CMK (cell line): ENCODE measurements around the gene KLHL30.

Source experiments
- DNase-seq: peaks from one replicate; pipeline ENCODE4 v3.0.0-alpha.2; 2010; ENCODE audit warnings: low read depth

Gene KLHL30, protein sequence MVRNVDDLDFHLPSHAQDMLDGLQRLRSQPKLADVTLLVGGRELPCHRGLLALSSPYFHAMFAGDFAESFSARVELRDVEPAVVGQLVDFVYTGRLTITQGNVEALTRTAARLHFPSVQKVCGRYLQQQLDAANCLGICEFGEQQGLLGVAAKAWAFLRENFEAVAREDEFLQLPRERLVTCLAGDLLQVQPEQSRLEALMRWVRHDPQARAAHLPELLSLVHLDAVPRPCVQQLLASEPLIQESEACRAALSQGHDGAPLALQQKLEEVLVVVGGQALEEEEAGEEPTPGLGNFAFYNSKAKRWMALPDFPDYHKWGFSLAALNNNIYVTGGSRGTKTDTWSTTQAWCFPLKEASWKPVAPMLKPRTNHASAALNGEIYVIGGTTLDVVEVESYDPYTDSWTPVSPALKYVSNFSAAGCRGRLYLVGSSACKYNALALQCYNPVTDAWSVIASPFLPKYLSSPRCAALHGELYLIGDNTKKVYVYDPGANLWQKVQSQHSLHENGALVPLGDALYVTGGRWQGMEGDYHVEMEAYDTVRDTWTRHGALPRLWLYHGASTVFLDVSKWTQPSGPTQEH

DNA sequence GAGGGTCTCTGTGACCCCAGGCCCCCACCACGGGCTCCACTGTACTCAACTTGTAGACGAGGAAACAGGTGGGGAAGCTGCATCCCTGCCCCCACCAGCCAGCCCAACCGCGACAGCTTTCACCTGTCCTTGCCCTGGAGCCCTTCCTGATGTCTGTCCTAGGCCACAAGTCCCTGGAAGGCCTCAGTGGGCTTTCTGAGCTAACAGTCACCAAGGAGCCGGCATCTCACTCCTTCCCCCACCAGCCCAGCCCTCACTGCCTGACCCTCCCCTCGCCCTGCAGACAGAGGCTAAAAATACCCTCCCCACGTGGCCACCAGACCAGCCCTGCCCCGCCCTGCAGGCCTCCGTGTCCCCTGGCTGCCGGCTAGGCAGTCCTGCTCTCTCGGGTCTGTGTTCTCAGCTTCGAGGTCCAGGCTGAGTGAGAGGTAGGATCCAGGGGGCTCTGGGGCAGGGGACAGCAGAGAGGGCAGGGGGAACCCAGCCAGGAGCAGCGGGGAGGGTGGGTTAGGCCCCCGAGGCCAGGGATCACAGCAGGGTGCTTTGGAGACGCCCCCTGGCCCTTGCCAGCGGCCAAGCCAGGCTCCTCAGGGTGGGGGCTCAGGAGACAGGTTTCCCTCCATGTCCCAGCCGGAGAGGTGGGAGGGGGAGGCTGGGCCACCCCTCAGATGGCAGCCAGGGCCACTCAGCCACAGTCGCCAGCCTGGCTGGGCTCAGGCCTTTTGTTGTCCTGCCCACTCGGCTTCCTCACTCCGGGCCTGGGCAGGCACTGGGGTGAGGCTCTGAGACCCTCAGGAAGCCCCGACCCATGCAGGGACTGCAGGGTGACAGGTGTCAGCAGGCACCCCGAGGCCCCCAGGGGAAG lies at the start of gene KLHL30:
Gene KLHL30, plus strand, starts transcription at position 338 of the 865 bp plus-strand sequence. CDS start 2,087 bp downstream, outside the sequence.
- no peak for DNase-seq

DNA sequence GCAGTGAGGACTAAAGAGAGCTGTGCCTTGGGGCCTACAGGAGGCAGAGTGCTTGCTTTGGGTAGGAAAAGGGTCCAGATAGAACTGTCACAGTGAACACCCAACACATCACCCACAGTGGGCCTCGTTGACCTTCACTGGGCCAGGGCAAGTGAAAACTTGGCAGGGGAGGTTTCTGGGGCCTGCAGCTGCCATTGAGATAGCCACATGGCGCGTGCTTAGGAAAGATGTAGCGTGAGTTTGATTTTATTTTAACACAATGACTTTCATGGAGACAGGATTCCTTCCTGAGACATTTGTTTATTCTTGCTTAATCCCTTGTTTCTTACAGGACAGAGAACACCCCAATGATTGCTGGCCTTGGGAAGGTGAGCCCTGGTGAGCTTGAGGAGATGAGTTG lies 47.6 kb upstream of the KLHL30 start:
- DNase-seq = no peak

- no peak for DNase-seq
Observed at GRCh38 chr2:238091436-238092060, 46.9 kb upstream of the KLHL30 start.

DNA sequence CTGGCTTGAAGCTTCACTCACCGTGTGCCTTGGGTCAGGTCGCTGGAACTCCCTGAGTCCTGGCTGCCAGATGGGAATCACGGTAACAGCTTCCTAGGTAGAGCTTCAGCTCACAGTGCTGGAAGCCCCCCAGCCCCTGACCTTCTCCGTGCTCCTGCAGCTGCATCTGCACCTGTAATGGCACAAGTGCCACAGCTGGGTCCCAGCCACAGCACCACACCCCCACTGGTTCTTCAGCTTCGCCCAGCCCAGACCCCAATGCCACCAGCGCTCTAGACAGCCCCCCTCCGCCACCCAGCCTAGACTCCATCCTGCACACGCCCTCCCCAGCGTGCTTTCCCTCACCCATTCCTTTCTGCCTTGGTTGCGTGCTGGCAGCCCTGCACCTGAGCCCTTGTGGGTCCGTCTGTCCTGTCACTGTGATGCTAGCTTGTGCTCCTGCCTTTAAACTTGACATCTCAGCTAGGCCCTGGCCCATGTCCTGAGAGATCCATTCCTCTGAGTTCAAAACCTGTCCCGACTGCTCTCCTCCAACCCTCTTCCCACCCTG lies 45.9 kb upstream of the KLHL30 start:
- no peak for DNase-seq

DNA sequence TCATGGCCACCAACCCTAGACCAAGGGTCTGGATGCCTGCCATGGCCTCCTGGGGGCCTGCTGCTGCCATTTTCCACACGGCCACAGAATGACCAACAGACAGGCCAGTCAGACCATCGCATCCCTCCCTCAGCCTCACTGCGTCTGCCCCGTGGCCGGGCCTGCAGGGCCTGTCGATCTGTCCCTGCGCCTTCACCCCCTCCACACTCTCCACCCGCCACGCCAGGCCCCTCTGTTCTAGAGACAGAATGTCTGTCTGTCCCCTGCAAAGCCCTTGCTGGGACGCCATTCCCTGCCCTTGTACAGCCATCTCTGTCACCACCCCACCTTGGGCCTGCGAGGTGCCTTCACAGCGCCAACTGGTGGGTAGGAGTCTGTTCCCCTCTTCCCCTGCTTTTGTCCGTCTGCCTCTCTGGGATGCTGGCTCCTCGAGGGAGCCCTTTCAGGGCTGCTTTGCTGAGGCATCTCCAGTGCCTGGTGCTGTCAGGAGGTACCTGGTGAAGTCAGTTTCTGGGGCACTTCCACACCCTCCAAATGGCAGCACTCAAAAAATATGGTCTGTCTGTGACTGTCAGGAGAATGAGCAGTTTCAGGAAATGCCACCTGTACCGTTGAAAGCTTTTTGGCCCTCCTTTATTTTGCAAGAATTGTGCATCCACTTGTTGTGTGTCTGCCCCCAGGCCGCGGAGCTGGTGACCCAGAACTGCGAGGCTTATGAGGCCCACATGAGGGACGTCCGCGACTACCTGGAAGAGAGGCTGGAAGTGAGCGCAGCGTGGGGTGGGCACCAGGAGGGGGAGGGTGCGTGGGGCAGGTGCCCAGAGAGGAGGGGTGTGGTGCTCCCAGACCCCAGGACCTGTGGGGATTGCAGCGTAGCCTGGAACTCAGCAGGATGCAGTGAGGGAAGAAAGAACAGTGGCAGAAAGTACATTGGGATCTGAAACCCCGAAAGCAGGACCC lies 45.0 kb upstream of the KLHL30 start:
- no peak for DNase-seq

GRCh38 chr2:238094438-238095022 lies 43.9 kb upstream of the KLHL30 start:
- DNase-seq = no peak

- no peak for DNase-seq
Observed at GRCh38 chr2:238095143-238095542, 43.3 kb upstream of the KLHL30 start.

- no peak for DNase-seq
Observed at GRCh38 chr2:238096311-238097011, 42.0 kb upstream of the KLHL30 start.

DNA sequence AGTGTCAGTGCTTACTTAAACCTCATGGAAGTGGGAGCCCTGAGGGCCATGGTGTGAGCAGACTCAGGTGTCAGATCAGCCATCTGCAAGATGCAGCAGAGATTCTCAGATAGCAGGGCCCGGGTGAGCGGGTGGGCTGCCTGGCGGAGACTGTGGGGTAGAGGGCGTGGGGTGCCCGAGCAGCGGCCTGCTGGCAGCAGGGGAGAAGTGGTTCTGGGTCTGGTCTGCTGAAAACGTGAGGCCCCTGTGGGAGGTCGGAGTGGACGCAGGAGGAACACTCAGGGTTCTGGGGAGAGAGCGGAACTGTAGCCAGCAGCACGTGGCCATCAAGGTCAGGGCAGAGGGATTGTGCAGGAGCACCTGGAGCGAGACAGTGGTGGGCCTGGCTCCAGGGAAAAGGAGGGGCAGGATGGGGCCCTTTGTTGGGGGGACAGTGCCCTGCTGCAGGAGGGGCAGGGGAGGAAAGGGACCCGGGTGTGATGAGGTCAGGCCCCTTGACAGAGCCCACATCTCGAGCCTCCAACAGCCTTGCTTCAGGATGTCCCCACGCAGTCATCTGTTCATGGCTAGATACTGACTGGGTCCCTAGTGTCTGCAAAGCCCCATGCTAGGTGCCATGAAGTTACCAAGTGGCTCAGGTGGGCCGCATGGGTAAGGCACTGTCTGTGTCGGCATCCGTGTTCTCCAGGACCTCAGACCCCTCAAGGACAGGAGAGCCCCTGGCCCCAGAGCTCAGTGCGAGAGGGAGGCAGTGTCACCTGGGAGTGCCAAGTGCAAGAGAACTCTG lies 41.1 kb upstream of the KLHL30 start:
- DNase-seq = no peak

GRCh38 chr2:238097988-238098871 lies 40.2 kb upstream of the KLHL30 start:
- peak; percentile 83 for DNase-seq

GRCh38 chr2:238098901-238099713 lies 39.4 kb upstream of the KLHL30 start:
- no peak for DNase-seq

GRCh38 chr2:238099714-238100048 lies 38.8 kb upstream of the KLHL30 start:
- DNase-seq = no peak

DNA sequence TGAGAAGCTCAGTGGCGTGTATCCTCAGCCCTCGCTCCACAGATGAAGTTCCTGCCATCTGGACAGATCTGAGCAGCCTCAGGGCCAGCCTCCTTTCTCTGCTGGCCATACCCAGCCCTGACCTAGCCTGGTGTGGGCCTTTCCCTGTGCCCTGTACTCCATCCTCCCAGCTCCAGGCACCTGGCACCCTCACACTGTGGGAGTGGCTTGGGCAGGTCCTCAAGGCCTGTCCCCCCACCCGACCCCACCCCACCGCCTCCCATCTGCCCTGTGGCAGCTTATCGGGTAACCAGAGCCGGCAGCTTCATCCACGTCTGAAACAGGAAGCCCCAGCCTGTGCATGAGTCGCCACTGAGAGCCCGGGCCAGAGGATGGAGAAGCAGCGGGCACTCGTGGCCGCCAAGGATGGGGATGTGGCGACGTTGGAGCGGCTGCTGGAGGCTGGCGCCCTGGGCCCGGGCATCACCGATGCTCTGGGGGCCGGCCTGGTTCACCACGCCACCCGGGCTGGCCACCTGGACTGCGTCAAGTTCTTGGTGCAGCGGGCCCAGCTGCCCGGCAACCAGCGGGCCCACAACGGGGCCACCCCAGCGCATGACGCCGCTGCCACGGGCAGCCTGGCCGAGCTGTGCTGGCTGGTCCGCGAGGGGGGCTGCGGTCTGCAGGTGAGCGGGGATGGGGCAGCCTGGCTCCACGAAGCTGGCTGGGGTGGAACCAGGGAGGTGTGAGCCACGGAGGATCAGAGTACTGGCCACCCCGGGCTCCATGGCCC lies 38.2 kb upstream of the KLHL30 start, which contains the start of gene ESPNL:
Gene ESPNL, plus strand, starts transcription at position 292 of the 772 bp plus-strand sequence. Its CDS starts 80 bp downstream, at position 372.
- DNase-seq = peak; percentile 61

- DNase-seq = no peak
Observed at GRCh38 chr2:238100821-238101771, 37.4 kb upstream of the KLHL30 start.
